ENCODE data around the gene DIP2B.

DIP2B gene

DNA sequence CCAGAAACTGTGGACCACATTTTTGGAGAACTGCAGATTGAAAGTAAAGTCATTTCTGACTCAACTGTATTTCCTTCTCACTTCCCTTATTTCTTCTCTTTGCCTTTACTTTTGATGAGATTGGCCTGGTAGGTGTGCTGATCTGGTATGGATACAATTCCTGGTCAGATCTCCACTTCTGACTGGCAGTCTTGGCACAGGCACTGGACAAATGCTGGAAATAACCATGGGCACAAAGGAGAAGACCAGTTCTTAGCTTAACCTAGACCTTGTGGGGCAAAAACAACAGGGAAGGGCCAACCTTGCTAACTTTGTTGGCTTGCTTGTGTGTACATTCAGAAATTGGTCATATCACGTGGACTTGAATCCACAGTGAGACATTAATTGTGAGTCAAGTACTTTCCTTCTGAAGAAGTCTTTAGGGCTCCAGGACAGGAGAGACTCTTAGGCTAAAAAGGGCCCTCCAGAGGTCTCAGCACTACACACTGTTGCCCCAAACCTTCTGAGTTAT, 75.0 kb downstream of the DIP2B start:
- no peak for DNase-seq (ENCODE audit: low read depth)

- DNase-seq (ENCODE audit: low read depth) = no peak
Measured at GRCh38 chr12:50580436-50580835, 75.7 kb downstream of the DIP2B start.

GRCh38 chr12:50581226-50582184, 76.7 kb downstream of the DIP2B start:
- no peak for DNase-seq (ENCODE audit: low read depth)

- no peak for DNase-seq (ENCODE audit: low read depth)
Measured at GRCh38 chr12:50584135-50584534, 79.3 kb downstream of the DIP2B start.

DNA sequence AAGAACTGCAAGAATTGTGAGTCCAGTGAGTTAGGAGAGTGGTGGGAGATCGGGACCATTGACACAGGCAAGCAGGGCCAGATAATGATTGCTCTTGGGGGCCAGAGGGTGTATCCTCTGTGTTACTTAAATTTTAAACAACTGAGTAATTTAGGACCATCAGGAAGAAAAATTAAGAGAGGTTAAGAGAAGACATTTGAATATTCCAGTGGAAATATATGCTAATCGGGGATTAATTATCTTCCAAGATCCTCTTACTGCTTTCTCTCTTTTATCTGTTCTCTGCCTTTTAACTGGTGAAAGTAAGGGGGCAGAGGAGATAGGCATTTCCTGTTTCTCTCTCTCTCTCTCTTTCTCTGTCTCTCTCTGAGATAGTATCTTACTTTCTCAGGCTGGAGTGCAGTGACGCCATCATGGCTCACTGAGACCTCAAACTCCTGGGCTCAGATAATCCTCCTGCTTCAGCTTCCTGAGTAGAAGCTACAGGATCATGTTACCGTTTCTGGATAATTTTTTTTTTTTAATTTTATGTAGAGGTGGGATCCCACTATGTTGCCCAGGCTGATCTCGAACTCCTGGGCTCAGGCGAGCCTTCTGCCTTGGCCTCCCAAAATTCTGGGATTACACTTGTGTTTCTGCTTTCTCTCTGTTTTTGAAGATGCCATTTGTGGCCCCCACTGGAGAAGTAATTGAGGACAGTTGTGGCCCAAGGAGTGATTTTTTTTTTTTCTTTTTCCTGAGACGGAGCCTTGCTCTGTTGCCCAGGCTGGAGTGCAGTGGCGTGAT, 85.1 kb downstream of the DIP2B start:
- no peak for DNase-seq (ENCODE audit: low read depth)

- DNase-seq (ENCODE audit: low read depth) = no peak
Measured at GRCh38 chr12:50590869-50591268, 86.1 kb downstream of the DIP2B start.

DNA sequence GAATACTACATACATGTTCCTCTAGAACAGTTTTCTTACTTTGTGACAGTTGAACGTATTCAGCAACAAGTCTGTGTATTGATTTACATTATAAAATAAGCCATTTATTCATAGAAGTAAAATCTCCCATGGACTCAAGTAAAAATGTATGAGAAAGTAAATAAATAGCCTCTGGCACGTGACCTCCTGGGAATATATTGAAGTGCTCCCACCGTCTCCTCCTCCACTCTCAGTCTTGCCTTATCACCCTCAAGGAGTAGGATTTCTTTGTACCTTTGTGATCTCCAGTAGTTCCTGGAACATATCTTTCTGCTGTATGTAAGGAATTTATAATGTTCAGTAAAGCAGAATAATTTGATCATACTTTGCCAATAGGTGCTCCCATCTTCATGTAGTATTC, 90.9 kb downstream of the DIP2B start:
- DNase-seq (ENCODE audit: low read depth) = no peak

GRCh38 chr12:50597200-50598195, 92.7 kb downstream of the DIP2B start:
- DNase-seq (ENCODE audit: low read depth) = peak; percentile 23

DNA sequence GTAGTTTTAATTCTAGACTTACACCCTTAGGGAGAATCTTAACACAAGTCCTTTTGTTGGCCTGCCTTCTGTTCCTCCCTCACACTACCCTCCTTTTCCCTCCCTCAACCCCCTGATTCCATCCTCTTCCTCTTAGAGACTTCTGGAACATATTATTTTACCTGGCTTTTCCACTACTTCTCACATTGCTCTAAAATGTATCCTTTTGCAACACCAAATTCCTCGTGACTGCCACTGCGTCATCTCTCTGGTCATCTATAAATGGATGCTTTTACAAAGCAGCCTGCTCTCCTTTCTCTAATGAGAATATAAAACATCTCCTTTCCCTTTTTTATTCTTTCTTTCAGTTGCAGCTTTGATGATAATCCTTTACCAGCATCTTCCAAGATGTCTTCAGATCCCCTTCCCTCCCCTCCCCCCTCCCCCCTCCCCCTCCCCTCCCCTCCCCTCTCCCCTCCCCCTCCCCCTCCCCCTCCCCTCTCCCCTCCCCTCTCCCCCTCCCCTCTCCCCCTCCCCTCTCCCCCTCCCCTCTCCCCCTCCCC, 93.6 kb downstream of the DIP2B start:
- no peak for DNase-seq (ENCODE audit: low read depth)

DNA sequence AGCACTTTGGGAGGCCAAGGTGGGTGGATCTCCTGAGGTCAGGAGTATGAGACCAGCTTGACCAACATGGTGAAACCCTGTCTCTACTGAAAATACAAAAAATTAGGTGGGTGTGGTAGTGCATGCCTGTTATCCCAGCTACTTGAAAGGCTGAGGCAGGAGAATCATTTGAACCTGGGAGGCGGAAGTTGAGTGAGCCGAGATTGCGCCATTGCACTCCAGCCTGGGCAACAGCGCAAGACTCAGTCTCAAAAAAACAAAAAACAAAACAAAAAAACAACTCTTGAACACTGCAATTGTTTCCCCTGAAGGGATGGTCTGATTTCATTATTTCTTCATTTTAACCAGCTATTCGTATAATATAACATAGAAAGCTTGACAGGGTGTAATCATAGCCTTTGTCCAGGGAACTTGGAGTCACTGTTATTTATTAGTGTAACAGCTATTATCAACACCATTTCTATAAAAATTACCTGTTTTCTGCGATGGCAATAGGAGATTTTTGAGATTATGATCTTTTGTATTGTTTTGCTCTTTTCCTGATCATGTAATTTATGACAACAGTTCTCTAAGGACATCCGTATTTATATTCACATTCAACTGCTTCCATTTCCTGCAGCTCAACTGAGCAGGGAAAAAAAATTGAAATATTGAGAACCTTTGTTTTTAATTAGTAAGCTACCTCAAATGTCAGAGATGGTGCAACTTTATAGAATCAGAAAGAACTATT, 94.7 kb downstream of the DIP2B start:
- no peak for DNase-seq (ENCODE audit: low read depth)

GRCh38 chr12:50600364-50600763, 95.6 kb downstream of the DIP2B start:
- DNase-seq (ENCODE audit: low read depth) = no peak

GRCh38 chr12:50603817-50604639, 99.2 kb downstream of the DIP2B start:
- DNase-seq (ENCODE audit: low read depth) = no peak

DNA sequence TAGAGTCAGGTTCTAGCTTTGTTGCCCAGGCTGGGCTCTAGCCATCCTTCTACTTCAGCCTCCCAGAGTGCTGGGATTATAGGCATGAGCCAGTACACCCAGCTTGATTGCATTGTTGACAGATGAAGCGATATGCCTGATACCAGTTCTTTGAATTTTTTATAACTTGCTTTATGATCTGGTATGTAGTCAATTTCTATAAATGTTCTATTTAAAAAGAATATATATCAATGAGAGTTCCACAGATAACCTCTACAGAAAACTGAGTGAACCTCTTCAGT, 99.8 kb downstream of the DIP2B start:
- no peak for DNase-seq (ENCODE audit: low read depth)

GRCh38 chr12:50606675-50607375, 102.0 kb downstream of the DIP2B start:
- no peak for DNase-seq (ENCODE audit: low read depth)

- no peak for DNase-seq (ENCODE audit: low read depth)
Measured at GRCh38 chr12:50609292-50609874, 104.6 kb downstream of the DIP2B start.

GRCh38 chr12:50610171-50610570, 105.4 kb downstream of the DIP2B start:
- DNase-seq (ENCODE audit: low read depth) = no peak

GRCh38 chr12:50611021-50611744, 106.4 kb downstream of the DIP2B start:
- DNase-seq (ENCODE audit: low read depth) = no peak

DNA sequence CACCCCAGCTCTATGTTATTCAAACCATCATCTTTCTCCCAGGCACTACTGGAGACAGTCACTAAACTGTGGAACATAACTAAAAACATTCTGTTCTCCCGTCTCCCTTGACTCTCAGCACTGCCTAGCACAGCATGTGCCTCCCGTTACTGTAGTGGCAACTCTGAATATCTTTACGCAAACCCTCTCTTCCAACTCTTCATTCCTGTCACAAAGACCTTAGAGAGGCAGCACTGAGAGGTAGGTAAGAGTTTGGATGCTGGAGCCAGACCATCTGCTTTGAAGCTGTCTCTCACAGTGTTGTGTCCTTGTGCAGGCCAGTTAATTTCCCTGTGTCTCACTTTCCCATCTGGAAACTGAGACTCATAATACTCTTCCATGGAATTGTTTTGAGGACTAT, 108.1 kb downstream of the DIP2B start:
- DNase-seq (ENCODE audit: low read depth) = no peak

All from activated T-helper 9 cell treated with anti-CD3 and anti-CD28 coated beads, Interleukin-2, amount 50 U/mL, for 16 hours (primary cell).